MM.1S (cell line): ENCODE data around the gene PLXNA4.

Source experiments
- DNase-seq: peaks from one replicate; pipeline ENCODE4 v3.0.0-alpha.2; 2015
- H2AFZ ChIP-seq: fragments of 300-600 bp; sonication (generic); 2 replicates; pipeline ENCODE4 v1.6.0; 2016; ENCODE audit warnings: antibody characterized with exemption, low read length
- H3F3A ChIP-seq: fragments of 300-600 bp; sonication (generic); 2 replicates; pipeline ENCODE4 v1.6.1; 2016; ENCODE audit warnings: mild to moderate bottlenecking, antibody characterized with exemption, low read length, moderate library complexity, mixed read lengths; ENCODE audit not compliant: insufficient read depth
- H3K27ac ChIP-seq: fragments of 300-600 bp; sonication (generic); 2 replicates; pipeline ENCODE4 v1.5.1; 2016; ENCODE audit warnings: mild to moderate bottlenecking, low read length
- H3K27me3 ChIP-seq: fragments of 300-600 bp; sonication (generic); replicated peaks from 2 replicates; pipeline ENCODE4 v1.6.0; 2016; ENCODE audit warnings: low read length; ENCODE audit not compliant: insufficient read depth
- H3K36me3 ChIP-seq: fragments of 300-600 bp; sonication (generic); replicated peaks from 2 replicates; pipeline ENCODE4 v1.6.1; 2016; ENCODE audit warnings: mild to moderate bottlenecking, low read length, mixed read lengths; ENCODE audit not compliant: insufficient read depth
- H3K4me1 ChIP-seq: fragments of 300-600 bp; sonication (generic); 2 replicates; pipeline ENCODE4 v1.6.1; 2016; ENCODE audit warnings: low read length, mixed read lengths
- H3K4me2 ChIP-seq: fragments of 300-600 bp; sonication (generic); 2 replicates; pipeline ENCODE4 v1.6.0; 2016; ENCODE audit warnings: low read depth, low read length
- H3K4me3 ChIP-seq: fragments of 300-600 bp; sonication (generic); 2 replicates; pipeline ENCODE4 v1.5.1; 2016; ENCODE audit warnings: low read length, mixed read lengths
- H3K79me2 ChIP-seq: fragments of 300-600 bp; sonication (generic); 2 replicates; pipeline ENCODE4 v1.6.1; 2016; ENCODE audit warnings: mixed run types, low read length, mixed read lengths
- H3K9ac ChIP-seq: fragments of 300-600 bp; sonication (generic); 2 replicates; pipeline ENCODE4 v1.6.1; 2016; ENCODE audit warnings: low read length, mixed read lengths
- H3K9me2 ChIP-seq: fragments of 300-600 bp; sonication (generic); replicated peaks from 2 replicates; pipeline ENCODE4 v1.6.1; 2016; ENCODE audit warnings: mild to moderate bottlenecking, low read length, mixed read lengths; ENCODE audit not compliant: insufficient read depth
- H3K9me3 ChIP-seq: fragments of 300-600 bp; sonication (generic); replicated peaks from 2 replicates; pipeline ENCODE4 v1.6.1; 2016; ENCODE audit warnings: mild to moderate bottlenecking, low read length, mixed read lengths; ENCODE audit not compliant: insufficient read depth
- H4K20me1 ChIP-seq: fragments of 300-600 bp; sonication (generic); 2 replicates; pipeline ENCODE4 v1.6.1; 2016; ENCODE audit warnings: mild to moderate bottlenecking, low read length, moderate library complexity, mixed read lengths; ENCODE audit not compliant: insufficient read depth
- CTCF ChIP-seq: fragments of 300-600 bp; sonication (generic); IDR thresholded peaks from 2 replicates; pipeline ENCODE4 v1.5.1; 2016; ENCODE audit warnings: antibody characterized with exemption, low read length, mixed read lengths
- EZH2 ChIP-seq: fragments of 300-600 bp; sonication (generic); optimal IDR thresholded peaks from 2 replicates; pipeline ENCODE3; 2017; ENCODE audit warnings: low read depth, mild to moderate bottlenecking, antibody characterized with exemption, low read length, mixed read lengths
- EZH2phosphoT487 ChIP-seq: fragments of 300-600 bp; sonication (generic); IDR thresholded peaks from 2 replicates; pipeline ENCODE4 v1.6.1; 2018; ENCODE audit warnings: antibody characterized with exemption, low read length

The PLXNA4 gene

GRCh38 chr7:132328760-132329159 is 247.5 kb downstream of the PLXNA4 start:
- no peak for TF ChIP-seq EZH2phosphoT487
- TF ChIP-seq EZH2, result no peak
- TF ChIP-seq CTCF, result no peak
- H3K9ac ChIP-seq, result no peak overlapping the region
- H3K4me1 ChIP-seq, result no peaks in the 10 kb centered on the region
- no peaks in the 10 kb centered on the region for H3K9me2 ChIP-seq
- no peak overlapping the region for H3K4me3 ChIP-seq
- H4K20me1 ChIP-seq, result no peaks in the 10 kb centered on the region
- no peaks in the 10 kb centered on the region for H3F3A ChIP-seq
- no peak for DNase-seq
- H3K36me3 ChIP-seq, result no peaks in the 10 kb centered on the region
- H3K9me3 ChIP-seq, result no peaks in the 10 kb centered on the region
- no peaks in the 10 kb centered on the region for H3K27me3 ChIP-seq
- H3K27ac ChIP-seq, result no peak overlapping the region
- no peaks in the 10 kb centered on the region for H3K79me2 ChIP-seq
- no peak overlapping the region for H2AFZ ChIP-seq
- no peak overlapping the region for H3K4me2 ChIP-seq

- H3K4me2 ChIP-seq, result no peak overlapping the region
- H3K9me3 ChIP-seq, result no peaks in the 10 kb centered on the region
- no peaks in the 10 kb centered on the region for H3K4me1 ChIP-seq
- no peaks in the 10 kb centered on the region for H3K27me3 ChIP-seq
- no peaks in the 10 kb centered on the region for H3K9me2 ChIP-seq
- no peak overlapping the region for H3K9ac ChIP-seq
- no peaks in the 10 kb centered on the region for H3F3A ChIP-seq
- no peaks in the 10 kb centered on the region for H4K20me1 ChIP-seq
- no peak overlapping the region for H3K4me3 ChIP-seq
- H3K36me3 ChIP-seq, result no peaks in the 10 kb centered on the region
- no peak overlapping the region for H2AFZ ChIP-seq
- TF ChIP-seq EZH2phosphoT487 (no peak), EZH2 (no peak), CTCF (no peak)
- H3K27ac ChIP-seq, result no peak overlapping the region
- DNase-seq, result no peak
- H3K79me2 ChIP-seq, result no peaks in the 10 kb centered on the region
Observed at GRCh38 chr7:132328047-132328620, 248.1 kb downstream of the PLXNA4 start.

GRCh38 chr7:132326878-132327589 is 249.2 kb downstream of the PLXNA4 start:
- no peaks in the 10 kb centered on the region for H3K79me2 ChIP-seq
- TF ChIP-seq EZH2 (no peak), CTCF (no peak)
- no peak overlapping the region for H3K9ac ChIP-seq
- H2AFZ ChIP-seq, result no peak overlapping the region
- H3K9me2 ChIP-seq, result no peaks in the 10 kb centered on the region
- no peaks in the 10 kb centered on the region for H4K20me1 ChIP-seq
- H3K27ac ChIP-seq, result no peak overlapping the region
- DNase-seq, result no peak
- no peaks in the 10 kb centered on the region for H3K27me3 ChIP-seq
- no peak overlapping the region for H3K4me3 ChIP-seq
- H3K9me3 ChIP-seq, result no peaks in the 10 kb centered on the region
- H3K36me3 ChIP-seq, result no peaks in the 10 kb centered on the region
- no peak overlapping the region for H3K4me2 ChIP-seq
- no peaks in the 10 kb centered on the region for H3F3A ChIP-seq
- H3K4me1 ChIP-seq, result no peaks in the 10 kb centered on the region
